ENCODE data around the gene PLEKHA1. TPM values are rescaled to one million over a fixed set of nuclear protein-coding genes. Genes with fewer than 3 reads are reported as not detected.

Gene PLEKHA1
- polyA plus RNA-seq, 4 donors: 83.6 to 123 (median 87.5) TPM

- no peak for DNase-seq (ENCODE audit: low read depth in 4 of 4, low spot score in 2 of 4)
Observed at GRCh38 chr10:122420624-122421007, 46.1 kb downstream of the PLEKHA1 start.

GRCh38 chr10:122421054-122421625 lies 46.6 kb downstream of the PLEKHA1 start:
- DNase-seq (ENCODE audit: low read depth in 4 of 4, low spot score in 2 of 4): no peak

- no peak for DNase-seq (ENCODE audit: low read depth in 4 of 4, low spot score in 2 of 4)
Observed at GRCh38 chr10:122421742-122422141, 47.2 kb downstream of the PLEKHA1 start.

- no peak for DNase-seq (ENCODE audit: low read depth in 4 of 4, low spot score in 2 of 4)
Observed at GRCh38 chr10:122422266-122422989, 47.9 kb downstream of the PLEKHA1 start.

- DNase-seq (ENCODE audit: low read depth in 4 of 4, low spot score in 2 of 4): no peak
Observed at GRCh38 chr10:122424059-122424458, 49.6 kb downstream of the PLEKHA1 start.

GRCh38 chr10:122426829-122427228 lies 52.3 kb downstream of the PLEKHA1 start:
- no peak for DNase-seq (ENCODE audit: low read depth in 4 of 4, low spot score in 2 of 4)

- no peak for DNase-seq (ENCODE audit: low read depth in 4 of 4, low spot score in 2 of 4)
Observed at GRCh38 chr10:122427280-122427679, 52.8 kb downstream of the PLEKHA1 start.

GRCh38 chr10:122435212-122435827 lies 60.8 kb downstream of the PLEKHA1 start:
- DNase-seq (ENCODE audit: low read depth in 4 of 4, low spot score in 2 of 4): peak in 1 of 4 donors; percentile 33

GRCh38 chr10:122441961-122442360 lies 67.5 kb downstream of the PLEKHA1 start:
- DNase-seq (ENCODE audit: low read depth in 4 of 4, low spot score in 2 of 4): no peak

GRCh38 chr10:122445469-122445868 lies 71.0 kb downstream of the PLEKHA1 start:
- DNase-seq (ENCODE audit: low read depth in 4 of 4, low spot score in 2 of 4): no peak

GRCh38 chr10:122445904-122446303 lies 71.4 kb downstream of the PLEKHA1 start:
- no peak for DNase-seq (ENCODE audit: low read depth in 4 of 4, low spot score in 2 of 4)

GRCh38 chr10:122446668-122447423 lies 72.3 kb downstream of the PLEKHA1 start:
- DNase-seq (ENCODE audit: low read depth in 4 of 4, low spot score in 2 of 4): no peak

GRCh38 chr10:122448600-122448999 lies 74.1 kb downstream of the PLEKHA1 start:
- no peak for DNase-seq (ENCODE audit: low read depth in 4 of 4, low spot score in 2 of 4)

- DNase-seq (ENCODE audit: low read depth in 4 of 4, low spot score in 2 of 4): no peak
Observed at GRCh38 chr10:122449153-122449552, 74.6 kb downstream of the PLEKHA1 start.

GRCh38 chr10:122450353-122450990 lies 76.0 kb downstream of the PLEKHA1 start:
- DNase-seq (ENCODE audit: low read depth in 4 of 4, low spot score in 2 of 4): no peak

- no peak for DNase-seq (ENCODE audit: low read depth in 4 of 4, low spot score in 2 of 4)
Observed at GRCh38 chr10:122454071-122454470, 79.6 kb downstream of the PLEKHA1 start.

GRCh38 chr10:122454603-122455080 lies 80.1 kb downstream of the PLEKHA1 start, which contains the start of gene ARMS2:
Gene ARMS2, plus strand, starts transcription at chr10:122454653. Its CDS starts 75 bp downstream, at chr10:122454728.
- DNase-seq (ENCODE audit: low read depth in 4 of 4, low spot score in 2 of 4): no peak

GRCh38 chr10:122455376-122456079 lies 81.0 kb downstream of the PLEKHA1 start:
- no peak for DNase-seq (ENCODE audit: low read depth in 4 of 4, low spot score in 2 of 4)

GRCh38 chr10:122457934-122458333 lies 83.4 kb downstream of the PLEKHA1 start:
- DNase-seq (ENCODE audit: low read depth in 4 of 4, low spot score in 2 of 4): no peak

GRCh38 chr10:122458693-122459092 lies 84.2 kb downstream of the PLEKHA1 start:
- DNase-seq (ENCODE audit: low read depth in 4 of 4, low spot score in 2 of 4): no peak
